A549 (cell line): ENCODE results near the gene CS.

ENCODE experiments used
- CBX8 ChIP-seq: fragments of 200-600 bp; sonication (generic); IDR thresholded peaks from 2 replicates; pipeline ENCODE4 v1.6.1; 2016
- CTCF ChIP-seq: fragments of >200 bp; sonication (Bioruptor Twin); formaldehyde crosslinking; IDR thresholded peaks from 3 replicates; pipeline ENCODE4 v1.5.1; 2016
- E2F6 ChIP-seq: IDR thresholded peaks from 2 replicates; pipeline ENCODE4 v1.6.1; 2012; ENCODE audit warnings: low read depth, borderline replicate concordance
- HDAC2 ChIP-seq: fragments of 200-600 bp; sonication (generic); IDR thresholded peaks from 2 replicates; pipeline ENCODE4 v1.6.1; 2016
- MYC ChIP-seq: IDR thresholded peaks from 2 replicates; pipeline ENCODE4 v1.6.1; 2012; ENCODE audit warnings: mild to moderate bottlenecking, inconsistent platforms, low read length, improper control_type of control experiment, borderline replicate concordance
- NPAS2 ChIP-seq: fragments of 250-450 bp; sonication (Bioruptor Pico); IDR thresholded peaks from 2 replicates; pipeline ENCODE4 v1.8.0; 2022; ENCODE audit warnings: mild to moderate bottlenecking, moderate library complexity, borderline replicate concordance
- POLR2A ChIP-seq: IDR thresholded peaks from 2 replicates; pipeline ENCODE4 v1.6.1; 2012; ENCODE audit warnings: mild to moderate bottlenecking, low read length
- POLR2AphosphoS2 ChIP-seq: conservative IDR thresholded peaks from 2 replicates; pipeline ENCODE4 v1.6.1; 2012; ENCODE audit warnings: low read length, improper control_type of control experiment, inconsistent platforms
- RAD21 ChIP-seq, 2 experiments: fragments of >200 bp in 1 of 2; sonication (Bioruptor Twin) in 1 of 2; formaldehyde crosslinking in 1 of 2; IDR thresholded peaks in 1 of 2; conservative IDR thresholded peaks in 1 of 2; 2 replicates in 1 of 2; 3 replicates in 1 of 2; pipeline ENCODE4 v1.6.1; 2012 to 2018; ENCODE audit warnings: inconsistent platforms in 1 of 2
- USF2 ChIP-seq: fragments of 450-650 bp; IDR thresholded peaks from 2 replicates; pipeline ENCODE4 v1.6.1; 2014; ENCODE audit warnings: antibody characterized with exemption
- ZC3H11A ChIP-seq: fragments of 450-650 bp; IDR thresholded peaks from 2 replicates; pipeline ENCODE4 v1.6.1; 2014; ENCODE audit warnings: antibody characterized with exemption, mild to moderate bottlenecking

GRCh38 chr12:56266693-56267442 lies 33.3 kb downstream of the CS start, which contains the start of gene COQ10A:
- TF ChIP-seq USF2 (no peak), POLR2A (peak; percentile 96), ZC3H11A (no peak), NPAS2 (CRISPR knock-in tag) (no peak), CTCF (peak; percentile 51), E2F6 (peak; percentile 68), RAD21 (conservative IDR thresholded peaks at IDR 0.05 in 1 of 2, IDR thresholded peaks at IDR 0.05 in 1 of 2) (peak; percentile 36 to 42; a peak in 3 of 5 replicates), POLR2AphosphoS2 (no peak), MYC (no peak; the same call in 1 of the 2 replicates), CBX8 (no peak), HDAC2 (no peak)
